HAP-1 (cell line): ENCODE results near the gene COL24A1.
"Not testable (repeated sequence)": the region's sequence is repeated elsewhere in the genome, so short reads cannot be mapped to it uniquely, and the experiment has no call there.

Experiments used
- DNase-seq, 2 experiments: peaks; one replicate each; pipeline ENCODE4 v3.0.0-alpha.2; 2016 to 2020; ENCODE audit warnings: low spot score in 2 of 2
- H3K27me3 ChIP-seq: fragments of 250-450 bp; sonication (Bioruptor Pico); 2 replicates; pipeline ENCODE4 v1.5.1; 2020; ENCODE audit warnings: low read depth, mild to moderate bottlenecking, moderate library complexity
- H3K36me3 ChIP-seq: fragments of 250-450 bp; sonication (Bioruptor Pico); replicated peaks from 2 replicates; pipeline ENCODE4 v1.5.1; 2020; ENCODE audit warnings: mild to moderate bottlenecking
- H3K4me1 ChIP-seq: fragments of 250-450 bp; sonication (Bioruptor Pico); 2 replicates; pipeline ENCODE4 v1.5.1; 2020; ENCODE audit warnings: mild to moderate bottlenecking
- H3K4me3 ChIP-seq: fragments of 250-450 bp; sonication (Bioruptor Pico); 2 replicates; pipeline ENCODE4 v1.5.1; 2020; ENCODE audit warnings: mild to moderate bottlenecking, moderate library complexity
- H3K9me3 ChIP-seq: fragments of 250-450 bp; sonication (Bioruptor Pico); 2 replicates; pipeline ENCODE4 v1.5.1; 2020; ENCODE audit warnings: mild to moderate bottlenecking, moderate library complexity
- in situ Hi-C: fragments of 300-500 bp; cut with MboI; formaldehyde crosslinking; loops from 3 replicates; pipeline ENCODE4 v1.14.3; 2020; ENCODE audit warnings: low sequenced_read_pairs, inconsistent platforms, mixed read lengths

Gene COL24A1

GRCh38 chr1:85975912-85976371 is 180.6 kb downstream of the COL24A1 start:
- in situ Hi-C loops = no loop called here
- DNase-seq = peak in 1 of 2 experiments; percentile 40
- H3K27me3 ChIP-seq = no peaks in the 10 kb centered on the region
- no peaks in the 10 kb centered on the region for H3K36me3 ChIP-seq
- H3K4me1 ChIP-seq = no peaks in the 10 kb centered on the region
- no peak overlapping the region for H3K4me3 ChIP-seq
- H3K9me3 ChIP-seq = no peaks in the 10 kb centered on the region

GRCh38 chr1:85962457-85962856 is 194.1 kb downstream of the COL24A1 start:
- no peak for DNase-seq
- Histone ChIP-seq H3K9me3 (no peaks in the 10 kb centered on the region), H3K4me1 (no peaks in the 10 kb centered on the region), H3K4me3 (no peak overlapping the region), H3K36me3 (no peaks in the 10 kb centered on the region), H3K27me3 (no peaks in the 10 kb centered on the region)
- in situ Hi-C loops = no loop called here

- no peaks in the 10 kb centered on the region for H3K36me3 ChIP-seq
- H3K4me3 ChIP-seq = no peak overlapping the region
- H3K4me1 ChIP-seq = no peaks in the 10 kb centered on the region
- no peaks in the 10 kb centered on the region for H3K27me3 ChIP-seq
- no peak for DNase-seq
- H3K9me3 ChIP-seq = no peaks in the 10 kb centered on the region
- in situ Hi-C loops = no loop called here
Measured at GRCh38 chr1:85957760-85958159, 198.8 kb downstream of the COL24A1 start.

GRCh38 chr1:85955218-85955617 is 201.4 kb downstream of the COL24A1 start:
- DNase-seq, in situ Hi-C loops, H3K4me1 ChIP-seq: not testable (repeated sequence)

GRCh38 chr1:85952460-85952859 is 204.1 kb downstream of the COL24A1 start:
- H3K4me1 ChIP-seq = no peaks in the 10 kb centered on the region

More at GRCh38 chr1:85955218-85955617, 201.4 kb downstream of the COL24A1 start:
- not testable (repeated sequence) for H3K27me3 ChIP-seq, H3K4me3 ChIP-seq, H3K9me3 ChIP-seq, H3K36me3 ChIP-seq

GRCh38 chr1:85947186-85947585 is 209.4 kb downstream of the COL24A1 start:
- Histone ChIP-seq H3K9me3 (no peaks in the 10 kb centered on the region), H3K4me3 (no peak overlapping the region), H3K36me3 (no peaks in the 10 kb centered on the region), H3K4me1 (no peaks in the 10 kb centered on the region), H3K27me3 (no peaks in the 10 kb centered on the region)
- no peak for DNase-seq
- in situ Hi-C loops = no loop called here

More at GRCh38 chr1:85952460-85952859, 204.1 kb downstream of the COL24A1 start:
- no peak overlapping the region for H3K4me3 ChIP-seq
- H3K9me3 ChIP-seq = no peaks in the 10 kb centered on the region
- in situ Hi-C loops = no loop called here
- H3K27me3 ChIP-seq = no peaks in the 10 kb centered on the region
- no peak for DNase-seq
- no peaks in the 10 kb centered on the region for H3K36me3 ChIP-seq

- no peaks in the 10 kb centered on the region for H3K27me3 ChIP-seq
- no peaks in the 10 kb centered on the region for H3K36me3 ChIP-seq
- no peaks in the 10 kb centered on the region for H3K4me1 ChIP-seq
- in situ Hi-C loops = no loop called here
- no peak for DNase-seq
- H3K9me3 ChIP-seq = no peaks in the 10 kb centered on the region
- H3K4me3 ChIP-seq = no peak overlapping the region
Measured at GRCh38 chr1:85943945-85944344, 212.6 kb downstream of the COL24A1 start.

GRCh38 chr1:85943526-85943925 is 213.0 kb downstream of the COL24A1 start:
- no peak for DNase-seq
- Histone ChIP-seq H3K4me3 (no peak overlapping the region), H3K36me3 (no peaks in the 10 kb centered on the region), H3K9me3 (no peaks in the 10 kb centered on the region), H3K27me3 (no peaks in the 10 kb centered on the region), H3K4me1 (no peaks in the 10 kb centered on the region)
- in situ Hi-C loops = no loop called here

- no peaks in the 10 kb centered on the region for H3K36me3 ChIP-seq
- no peak for DNase-seq
- H3K27me3 ChIP-seq = no peaks in the 10 kb centered on the region
- no peaks in the 10 kb centered on the region for H3K4me1 ChIP-seq
- no peaks in the 10 kb centered on the region for H3K9me3 ChIP-seq
- H3K4me3 ChIP-seq = no peak overlapping the region
- in situ Hi-C loops = no loop called here
Measured at GRCh38 chr1:85940656-85941306, 215.8 kb downstream of the COL24A1 start.

GRCh38 chr1:85938829-85939228 is 217.7 kb downstream of the COL24A1 start:
- no peak for DNase-seq
- Histone ChIP-seq H3K4me3 (no peak overlapping the region), H3K27me3 (no peaks in the 10 kb centered on the region), H3K4me1 (no peaks in the 10 kb centered on the region), H3K36me3 (no peaks in the 10 kb centered on the region), H3K9me3 (no peaks in the 10 kb centered on the region)
- in situ Hi-C loops = no loop called here

GRCh38 chr1:85936470-85936869 is 220.1 kb downstream of the COL24A1 start:
- H3K4me1 ChIP-seq = no peaks in the 10 kb centered on the region
- H3K9me3 ChIP-seq = no peaks in the 10 kb centered on the region
- no peak overlapping the region for H3K4me3 ChIP-seq
- no peaks in the 10 kb centered on the region for H3K27me3 ChIP-seq
- no peak for DNase-seq
- in situ Hi-C loops = no loop called here
- H3K36me3 ChIP-seq = no peaks in the 10 kb centered on the region

- Histone ChIP-seq H3K4me3 (no peak overlapping the region), H3K36me3 (no peaks in the 10 kb centered on the region), H3K27me3 (no peaks in the 10 kb centered on the region), H3K9me3 (no peaks in the 10 kb centered on the region), H3K4me1 (no peaks in the 10 kb centered on the region)
- in situ Hi-C loops = no loop called here
- DNase-seq = no peak
Measured at GRCh38 chr1:85936057-85936456, 220.5 kb downstream of the COL24A1 start.

- no peak for DNase-seq
- H3K4me1 ChIP-seq = no peaks in the 10 kb centered on the region
- in situ Hi-C loops = no loop called here
- no peaks in the 10 kb centered on the region for H3K36me3 ChIP-seq
- no peaks in the 10 kb centered on the region for H3K9me3 ChIP-seq
- no peak overlapping the region for H3K4me3 ChIP-seq
- H3K27me3 ChIP-seq = no peaks in the 10 kb centered on the region
Measured at GRCh38 chr1:85935234-85935633, 221.3 kb downstream of the COL24A1 start.

GRCh38 chr1:85934516-85934915 is 222.1 kb downstream of the COL24A1 start:
- Histone ChIP-seq H3K4me3 (no peak overlapping the region), H3K4me1 (no peaks in the 10 kb centered on the region), H3K36me3 (no peaks in the 10 kb centered on the region), H3K9me3 (no peaks in the 10 kb centered on the region), H3K27me3 (no peaks in the 10 kb centered on the region)
- no peak for DNase-seq
- in situ Hi-C loops = no loop called here

GRCh38 chr1:85933961-85934360 is 222.6 kb downstream of the COL24A1 start:
- no peaks in the 10 kb centered on the region for H3K4me1 ChIP-seq
- DNase-seq = no peak
- in situ Hi-C loops = no loop called here
- H3K36me3 ChIP-seq = no peaks in the 10 kb centered on the region
- H3K4me3 ChIP-seq = no peak overlapping the region
- no peaks in the 10 kb centered on the region for H3K9me3 ChIP-seq
- no peaks in the 10 kb centered on the region for H3K27me3 ChIP-seq
